ENCODE measurements around the gene TNPO3.

Gene TNPO3

DNA sequence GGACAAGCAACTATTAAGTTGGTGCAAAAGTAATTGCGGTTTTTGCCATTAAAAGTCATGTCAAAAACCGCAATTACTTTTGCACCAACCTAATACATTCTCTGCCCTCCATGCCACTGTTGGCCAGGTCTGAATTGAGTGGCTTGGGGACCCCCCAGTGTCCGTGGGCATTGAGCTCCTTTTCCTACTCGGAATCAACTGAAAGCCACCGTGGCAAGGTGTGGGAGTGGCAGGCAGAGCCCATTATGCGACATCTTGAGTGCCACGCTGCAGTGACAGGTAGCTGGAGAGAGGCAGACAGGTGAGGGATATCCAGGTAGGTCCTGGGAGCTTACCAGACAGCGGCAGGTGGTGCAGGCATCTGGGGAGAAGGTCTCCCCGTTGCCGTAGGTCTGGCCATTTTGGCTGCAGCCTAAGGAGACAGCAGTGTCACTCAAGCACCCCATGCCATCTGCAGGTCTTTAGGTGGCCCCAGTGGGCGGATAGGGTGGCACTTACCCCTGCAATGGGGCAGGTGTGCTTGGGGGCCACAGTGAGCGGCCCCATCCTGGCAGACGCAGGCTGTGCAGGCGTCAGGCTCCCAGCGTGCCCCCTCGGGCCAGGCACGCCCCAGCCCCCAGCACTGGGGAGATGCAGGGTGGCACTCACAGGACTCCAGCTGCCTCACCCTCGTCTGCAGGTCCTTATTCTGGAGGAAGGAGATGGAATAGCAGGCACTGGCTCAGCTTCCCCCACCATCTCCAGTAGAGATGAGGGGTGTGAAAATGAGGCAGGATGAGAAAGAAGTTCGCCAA lies 147.9 kb downstream of the TNPO3 start:
- no peak for DNase-seq (ENCODE audit: low read depth)

GRCh38 chr7:128906001-128906765 lies 148.7 kb downstream of the TNPO3 start:
- DNase-seq (ENCODE audit: low read depth) = no peak

- no peak for DNase-seq (ENCODE audit: low read depth)
These were observed 150.3 kb downstream of the TNPO3 start for GRCh38 chr7:128904381-128905197.

All from CMK (cell line).